GM21619 (cell line): ENCODE results near the gene NSUN7.

Experiments used
- ATAC-seq: cut with Tn5 transposase; IDR thresholded peaks from one replicate; pipeline ENCODE4 v1.9.1; 2021; ENCODE audit not compliant: unreplicated experiment

Gene NSUN7

GRCh38 chr4:40736910-40737309 lies 12.8 kb upstream of the NSUN7 start:
- ATAC-seq: no peak

- no peak for ATAC-seq
These were observed 11.9 kb upstream of the NSUN7 start for GRCh38 chr4:40737879-40738278.

- no peak for ATAC-seq
These were observed 10.4 kb upstream of the NSUN7 start for GRCh38 chr4:40739347-40739746.

GRCh38 chr4:40744218-40744617 lies 5.5 kb upstream of the NSUN7 start:
- no peak for ATAC-seq

- ATAC-seq: no peak
These were observed 4.3 kb upstream of the NSUN7 start for GRCh38 chr4:40745285-40745984.

GRCh38 chr4:40747207-40747835 lies 2.4 kb upstream of the NSUN7 start:
- no peak for ATAC-seq

GRCh38 chr4:40750461-40751258 lies 905 bp downstream of the NSUN7 start:
- ATAC-seq: peak; percentile 22

- ATAC-seq: no peak
These were observed 5.9 kb downstream of the NSUN7 start for GRCh38 chr4:40755616-40756015.

- ATAC-seq: peak; percentile 99
These were observed 13.5 kb downstream of the NSUN7 start for GRCh38 chr4:40763228-40763716.

- no peak for ATAC-seq
These were observed 19.5 kb downstream of the NSUN7 start for GRCh38 chr4:40769266-40769665.

GRCh38 chr4:40778090-40778489 lies 28.3 kb downstream of the NSUN7 start:
- ATAC-seq: no peak

- no peak for ATAC-seq
These were observed 33.1 kb downstream of the NSUN7 start for GRCh38 chr4:40782876-40783275.

- ATAC-seq: no peak
These were observed 36.0 kb downstream of the NSUN7 start for GRCh38 chr4:40785727-40786126.

GRCh38 chr4:40788331-40788730 lies 38.6 kb downstream of the NSUN7 start:
- no peak for ATAC-seq

GRCh38 chr4:40789031-40789430 lies 39.3 kb downstream of the NSUN7 start:
- no peak for ATAC-seq

- ATAC-seq: no peak
These were observed 40.0 kb downstream of the NSUN7 start for GRCh38 chr4:40789771-40790170.

GRCh38 chr4:40800064-40800463 lies 50.3 kb downstream of the NSUN7 start:
- ATAC-seq: peak; percentile 96

- ATAC-seq: no peak
These were observed 54.8 kb downstream of the NSUN7 start for GRCh38 chr4:40804598-40804997.

- no peak for ATAC-seq
These were observed 59.2 kb downstream of the NSUN7 start for GRCh38 chr4:40808926-40809457.

GRCh38 chr4:40811956-40812355 lies 62.2 kb downstream of the NSUN7 start:
- ATAC-seq: no peak

- ATAC-seq: no peak
These were observed 62.6 kb downstream of the NSUN7 start for GRCh38 chr4:40812386-40812785.

- ATAC-seq: no peak
These were observed 63.1 kb downstream of the NSUN7 start for GRCh38 chr4:40812856-40813255.
